ENCODE measurements around the gene GAS7. TPM values are rescaled to one million over a fixed set of nuclear protein-coding genes. Genes with fewer than 3 reads are reported as not detected.

Gene GAS7
- total and polyA plus RNA-seq, 8 donors: 4.1 to 185 (median 30.5) TPM

GRCh38 chr17:10103712-10104111, 94.7 kb downstream of the GAS7 start:
- Histone ChIP-seq H3K36me3 (no peaks in the 10 kb centered on the region), H3K4me1 (peaks cover 0 to 29% (median 7%) of the 10 kb centered on the region in 4 donors), H3K9me3 (no peaks in the 10 kb centered on the region), H3K27me3 (no peaks in the 10 kb centered on the region), H3K4me3 (no peak overlapping the region), H3K27ac (no peak overlapping the region)
- TF ChIP-seq POLR2AphosphoS5 (IDR thresholded peaks at IDR 0.05) (no peak), CTCF (IDR thresholded peaks at IDR 0.05) (no peak), POLR2A (IDR thresholded peaks at IDR 0.05) (no peak), EP300 (IDR thresholded peaks at IDR 0.05) (no peak)
- WGBS, 5 donors: 82 to 92% (median 87%) methylated on average over 3 of the region's 3 CpGs
- DNase-seq: no peak
- intact Hi-C loops (cut with DNase I; ENCODE audit: low total_unique reads): no loop called here

GRCh38 chr17:10102817-10103216, 95.6 kb downstream of the GAS7 start:
- no peak for TF ChIP-seq EP300 (IDR thresholded peaks at IDR 0.05)
- no peak for TF ChIP-seq POLR2A (IDR thresholded peaks at IDR 0.05)
- TF ChIP-seq CTCF (IDR thresholded peaks at IDR 0.05): no peak
- TF ChIP-seq POLR2AphosphoS5 (IDR thresholded peaks at IDR 0.05): no peak
- no peaks in the 10 kb centered on the region for H3K27me3 ChIP-seq
- intact Hi-C loops (cut with DNase I; ENCODE audit: low total_unique reads): no loop called here

GRCh38 chr17:10099051-10099571, 99.3 kb downstream of the GAS7 start:
- H3K27ac ChIP-seq: peak overlapping the region in 4 of 5 donors; percentile 23 to 57 (median 49)
- TF ChIP-seq POLR2AphosphoS5 (IDR thresholded peaks at IDR 0.05) (no peak), POLR2A (IDR thresholded peaks at IDR 0.05) (no peak), EP300 (IDR thresholded peaks at IDR 0.05) (no peak)
- 60 to 72% (median 64%) methylated on average over 8 of the region's 8 CpGs for WGBS, 5 donors
- H3K4me1 ChIP-seq: peaks cover 0 to 21% (median 8%) of the 10 kb centered on the region in 4 donors
- intact Hi-C loops (cut with DNase I; ENCODE audit: low total_unique reads): no loop called here
- DNase-seq: peak in 1 of 2 donors; percentile 63
- H3K9me3 ChIP-seq: no peaks in the 10 kb centered on the region
- H3K36me3 ChIP-seq: no peaks in the 10 kb centered on the region
- no peaks in the 10 kb centered on the region for H3K27me3 ChIP-seq
- H3K4me3 ChIP-seq: no peak overlapping the region

More at GRCh38 chr17:10102817-10103216, 95.6 kb downstream of the GAS7 start:
- H3K4me1 ChIP-seq: peaks cover 0 to 35% (median 7%) of the 10 kb centered on the region in 4 donors
- H3K4me3 ChIP-seq: no peak overlapping the region
- WGBS, 5 donors: 67 to 85% (median 78%) methylated on average over 8 of the region's 8 CpGs
- no peaks in the 10 kb centered on the region for H3K36me3 ChIP-seq
- H3K27ac ChIP-seq: no peak overlapping the region
- no peak for DNase-seq
- H3K9me3 ChIP-seq: no peaks in the 10 kb centered on the region

- WGBS, 5 donors: 80 to 95% (median 85%) methylated on average over 8 of the region's 8 CpGs
- intact Hi-C loops (cut with DNase I; ENCODE audit: low total_unique reads): no loop called here
Measured at GRCh38 chr17:10096596-10096995, 101.8 kb downstream of the GAS7 start.

More at GRCh38 chr17:10096596-10096995, 101.8 kb downstream of the GAS7 start:
- Histone ChIP-seq H3K27me3 (no peaks in the 10 kb centered on the region), H3K36me3 (no peaks in the 10 kb centered on the region), H3K4me3 (no peak overlapping the region), H3K9me3 (peaks cover 0 to 12% (median 8%) of the 10 kb centered on the region in 4 donors), H3K27ac (no peak overlapping the region), H3K4me1 (peaks cover 0 to 21% (median 8%) of the 10 kb centered on the region in 4 donors)
- DNase-seq: no peak
- TF ChIP-seq POLR2A (IDR thresholded peaks at IDR 0.05) (no peak), POLR2AphosphoS5 (IDR thresholded peaks at IDR 0.05) (no peak), CTCF (IDR thresholded peaks at IDR 0.05) (no peak), EP300 (IDR thresholded peaks at IDR 0.05) (no peak)

Measured in stomach (tissue), 9 donors.